PC-9 (cell line): ENCODE data around the gene ADCY2.

Source experiments
- CTCF ChIP-seq: fragments of 200-600 bp; sonication (generic); conservative IDR thresholded peaks from 2 replicates; pipeline ENCODE4 v1.6.1; 2017; ENCODE audit warnings: mixed run types, antibody characterized with exemption, mild to moderate bottlenecking, moderate library complexity
- EZH2 ChIP-seq: fragments of 200-600 bp; sonication (generic); IDR thresholded peaks from 2 replicates; pipeline ENCODE4 v1.8.0; 2017; ENCODE audit warnings: antibody characterized with exemption, low read depth

- no peak for TF ChIP-seq CTCF
- TF ChIP-seq EZH2 = no peak
Observed at GRCh38 chr5:7759951-7760580, 364.1 kb downstream of the ADCY2 start.
